GM21381 (cell line): Measurements from ENCODE around the gene RYR1.
"Not testable (repeated sequence)": the region's sequence is repeated elsewhere in the genome, so short reads cannot be mapped to it uniquely, and the experiment has no call there.

ENCODE experiments used
- ATAC-seq: cut with Tn5 transposase; IDR thresholded peaks from one replicate; pipeline ENCODE4 v1.9.1; 2021; ENCODE audit warnings: mild to moderate bottlenecking, moderate library complexity; ENCODE audit not compliant: unreplicated experiment

RYR1 gene

GRCh38 chr19:38455031-38455430 is 21.5 kb downstream of the RYR1 start:
- no peak for ATAC-seq

GRCh38 chr19:38457202-38457601 is 23.7 kb downstream of the RYR1 start:
- no peak for ATAC-seq

- no peak for ATAC-seq
These were observed 24.4 kb downstream of the RYR1 start for GRCh38 chr19:38457690-38458405.

GRCh38 chr19:38458991-38459390 is 25.5 kb downstream of the RYR1 start:
- ATAC-seq: no peak

DNA sequence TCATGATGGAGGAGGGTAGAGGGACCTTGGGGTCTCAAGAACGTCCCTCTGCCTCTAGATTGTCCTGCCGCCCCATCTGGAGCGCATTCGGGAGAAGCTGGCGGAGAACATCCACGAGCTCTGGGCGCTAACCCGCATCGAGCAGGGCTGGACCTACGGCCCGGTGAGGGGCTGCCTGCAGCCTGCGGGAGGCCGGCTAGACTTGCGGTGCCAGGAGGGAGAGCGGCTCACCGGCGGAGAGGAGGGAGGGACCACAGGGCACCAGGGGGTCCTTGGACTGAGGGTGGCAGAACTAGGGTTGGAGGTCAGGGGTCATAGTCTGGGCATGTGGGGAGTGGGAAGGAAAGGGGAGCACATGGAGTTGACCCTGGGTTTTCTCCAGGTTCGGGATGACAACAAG is 29.9 kb downstream of the RYR1 start:
- ATAC-seq: no peak

- no peak for ATAC-seq
These were observed 31.1 kb downstream of the RYR1 start for GRCh38 chr19:38464421-38465082.

DNA sequence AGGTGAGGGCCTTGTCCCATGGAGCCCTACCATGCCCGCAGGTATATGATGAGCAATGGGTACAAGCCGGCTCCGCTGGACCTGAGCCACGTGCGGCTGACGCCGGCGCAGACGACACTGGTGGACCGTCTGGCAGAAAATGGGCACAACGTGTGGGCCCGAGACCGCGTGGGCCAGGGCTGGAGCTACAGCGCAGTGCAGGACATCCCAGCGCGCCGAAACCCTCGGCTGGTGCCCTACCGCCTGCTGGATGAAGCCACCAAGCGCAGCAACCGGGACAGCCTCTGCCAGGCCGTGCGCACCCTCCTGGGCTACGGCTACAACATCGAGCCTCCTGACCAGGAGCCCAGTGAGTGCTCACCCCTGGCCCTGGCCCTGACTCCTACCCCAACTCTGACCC is 32.6 kb downstream of the RYR1 start:
- no peak for ATAC-seq

GRCh38 chr19:38467541-38468525 is 34.3 kb downstream of the RYR1 start:
- no peak for ATAC-seq

- no peak for ATAC-seq
These were observed 35.7 kb downstream of the RYR1 start for GRCh38 chr19:38469151-38469550.

- ATAC-seq: no peak
These were observed 37.4 kb downstream of the RYR1 start for GRCh38 chr19:38470788-38471480.

GRCh38 chr19:38472725-38473124 is 39.2 kb downstream of the RYR1 start:
- not testable (repeated sequence) for ATAC-seq

DNA sequence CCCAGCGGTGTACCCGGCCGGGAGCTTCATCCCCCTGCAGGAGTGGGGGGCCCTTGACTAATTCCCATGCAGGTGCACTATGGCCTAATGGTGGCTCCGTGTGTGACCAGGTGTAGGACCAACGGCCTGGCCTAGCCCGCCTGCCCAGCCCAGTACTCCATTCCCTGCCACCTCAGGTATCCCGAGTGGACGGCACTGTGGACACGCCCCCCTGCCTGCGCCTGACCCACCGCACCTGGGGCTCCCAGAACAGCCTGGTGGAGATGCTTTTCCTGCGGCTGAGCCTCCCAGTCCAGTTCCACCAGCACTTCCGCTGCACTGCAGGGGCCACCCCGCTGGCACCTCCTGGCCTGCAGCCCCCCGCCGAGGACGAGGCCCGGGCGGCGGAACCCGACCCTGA is 39.7 kb downstream of the RYR1 start:
- ATAC-seq: no peak

DNA sequence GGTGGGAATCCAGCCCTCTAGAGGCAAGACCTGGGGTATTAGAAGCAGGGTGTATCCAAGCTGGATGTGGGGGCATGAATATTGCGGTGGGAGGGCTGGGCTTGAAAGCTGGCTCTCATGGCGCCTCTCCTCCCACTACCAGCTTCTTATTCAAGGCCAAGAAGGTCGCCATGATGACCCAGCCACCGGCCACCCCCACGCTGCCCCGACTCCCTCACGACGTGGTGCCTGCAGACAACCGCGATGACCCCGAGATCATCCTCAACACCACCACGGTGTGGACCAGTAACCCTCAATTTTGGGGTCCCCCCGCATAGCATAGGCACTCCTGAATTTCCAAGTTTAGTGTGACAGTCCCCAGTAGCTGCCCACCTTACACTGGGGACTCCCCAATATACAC is 41.7 kb downstream of the RYR1 start:
- no peak for ATAC-seq

DNA sequence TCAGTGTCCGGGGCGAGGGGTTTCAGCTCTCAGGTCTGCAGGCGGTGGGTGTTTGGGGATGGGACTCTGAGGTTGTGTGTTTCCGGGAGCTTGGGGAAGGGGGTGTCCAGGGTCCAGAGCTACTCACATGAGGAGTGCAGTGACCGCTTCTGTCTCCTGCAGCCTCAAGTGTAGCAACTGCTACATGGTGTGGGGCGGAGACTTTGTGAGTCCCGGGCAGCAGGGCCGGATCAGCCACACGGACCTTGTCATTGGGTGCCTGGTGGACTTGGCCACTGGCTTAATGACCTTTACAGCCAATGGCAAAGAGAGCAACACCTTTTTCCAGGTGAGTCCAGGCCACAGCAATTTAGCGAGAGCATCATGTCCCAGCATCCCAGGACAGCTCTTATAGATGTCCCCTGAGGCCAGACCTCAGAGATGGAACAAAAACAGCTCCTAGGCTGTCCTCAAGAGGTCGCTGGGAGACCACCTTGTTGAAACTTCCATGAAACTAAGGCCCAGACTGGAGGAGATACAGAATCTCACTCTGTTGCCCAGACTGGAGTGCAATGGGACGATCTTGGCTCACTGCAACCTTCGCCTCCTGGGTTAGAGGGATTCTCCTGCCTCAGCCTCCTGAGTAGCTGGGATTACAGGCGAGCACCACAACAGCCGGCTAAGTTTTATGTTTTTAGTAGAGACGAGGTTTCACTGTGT is 44.9 kb downstream of the RYR1 start:
- ATAC-seq: no peak

GRCh38 chr19:38482496-38482895 is 49.0 kb downstream of the RYR1 start:
- ATAC-seq: no peak

- no peak for ATAC-seq
These were observed 49.6 kb downstream of the RYR1 start for GRCh38 chr19:38483016-38483630.

DNA sequence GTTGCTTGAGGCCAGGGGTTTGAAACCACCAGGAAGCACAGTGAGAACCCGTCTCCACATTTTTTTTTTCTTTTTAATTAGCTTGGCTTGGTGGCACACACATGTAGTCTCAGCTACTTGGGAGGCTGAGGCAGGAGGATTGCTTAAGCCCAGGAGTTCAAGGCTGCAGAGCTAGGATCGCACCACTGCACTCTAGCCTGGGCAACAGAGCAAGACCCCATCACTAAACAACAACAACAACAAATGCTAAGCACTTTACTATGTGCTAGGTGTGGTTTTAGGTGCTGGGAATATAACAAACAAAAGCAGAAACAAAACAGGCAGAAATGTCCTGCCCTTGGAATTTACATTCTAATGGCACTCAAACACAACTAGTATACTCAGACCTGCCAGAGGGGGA is 51.3 kb downstream of the RYR1 start:
- no peak for ATAC-seq

DNA sequence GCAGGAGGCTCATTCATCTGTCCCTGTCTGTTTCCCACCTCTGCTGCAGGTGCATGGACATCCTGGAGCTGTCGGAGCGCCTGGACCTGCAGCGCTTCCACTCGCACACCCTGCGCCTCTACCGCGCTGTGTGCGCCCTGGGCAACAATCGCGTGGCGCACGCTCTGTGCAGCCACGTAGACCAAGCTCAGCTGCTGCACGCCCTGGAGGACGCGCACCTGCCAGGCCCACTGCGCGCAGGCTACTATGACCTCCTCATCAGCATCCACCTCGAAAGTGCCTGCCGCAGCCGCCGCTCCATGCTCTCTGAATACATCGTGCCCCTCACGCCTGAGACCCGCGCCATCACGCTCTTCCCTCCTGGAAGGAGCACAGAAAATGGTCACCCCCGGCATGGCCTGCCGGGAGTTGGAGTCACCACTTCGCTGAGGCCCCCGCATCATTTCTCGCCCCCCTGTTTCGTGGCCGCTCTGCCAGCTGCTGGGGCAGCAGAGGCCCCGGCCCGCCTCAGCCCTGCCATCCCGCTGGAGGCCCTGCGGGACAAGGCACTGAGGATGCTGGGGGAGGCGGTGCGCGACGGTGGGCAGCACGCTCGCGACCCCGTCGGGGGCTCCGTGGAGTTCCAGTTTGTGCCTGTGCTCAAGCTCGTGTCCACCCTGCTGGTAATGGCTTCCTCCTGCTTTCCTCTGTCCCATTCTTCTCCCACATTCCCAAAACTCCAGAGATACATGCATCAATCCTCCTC is 52.2 kb downstream of the RYR1 start:
- ATAC-seq: no peak

DNA sequence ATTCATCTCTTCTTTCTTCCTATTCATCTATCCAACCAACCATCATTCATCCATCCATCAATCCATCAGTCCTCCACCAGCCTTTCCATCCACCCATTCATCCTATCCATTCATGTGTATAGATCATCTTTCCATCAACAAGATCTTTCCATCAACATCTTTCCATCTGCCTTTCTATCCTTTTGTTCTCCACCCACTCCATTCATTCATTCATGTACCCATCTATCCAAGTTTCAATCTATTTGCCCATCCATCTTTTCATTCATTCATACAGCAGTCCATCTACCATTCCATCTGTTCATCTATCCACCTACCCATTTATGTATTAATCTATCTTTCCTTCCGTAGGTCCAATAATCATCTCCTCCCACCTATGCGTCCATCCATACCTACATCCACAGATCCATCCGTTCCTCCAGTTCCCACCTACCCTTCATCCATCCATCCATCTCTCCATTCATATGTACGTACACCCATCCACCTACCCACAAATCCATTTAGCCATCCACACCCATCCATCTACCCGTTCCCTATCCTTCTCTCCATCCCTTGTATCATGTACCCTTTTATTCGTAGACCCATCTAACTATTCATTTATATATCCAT is 53.3 kb downstream of the RYR1 start:
- no peak for ATAC-seq
